HG02981 (cell line): ENCODE data around the gene NECTIN4.
A peak's percentile ranks its signal among the peaks of the same experiment; 100 is the strongest.

Source experiments
- ATAC-seq: cut with Tn5 transposase; IDR thresholded peaks from one replicate; pipeline ENCODE4 v1.9.1; 2021; ENCODE audit warnings: mild to moderate bottlenecking, moderate library complexity; ENCODE audit not compliant: unreplicated experiment

The NECTIN4 gene

GRCh38 chr1:161083748-161084596 lies 5.4 kb downstream of the NECTIN4 start:
- no peak for ATAC-seq

GRCh38 chr1:161082996-161083747 lies 6.2 kb downstream of the NECTIN4 start:
- no peak for ATAC-seq

GRCh38 chr1:161082483-161082882 lies 6.9 kb downstream of the NECTIN4 start:
- ATAC-seq, result no peak

- ATAC-seq, result no peak
These were observed 7.8 kb downstream of the NECTIN4 start for GRCh38 chr1:161081519-161081918.

GRCh38 chr1:161080441-161081405 lies 8.6 kb downstream of the NECTIN4 start:
- no peak for ATAC-seq

- ATAC-seq, result no peak
These were observed 9.8 kb downstream of the NECTIN4 start for GRCh38 chr1:161079436-161080110.

- ATAC-seq, result no peak
These were observed 11.9 kb downstream of the NECTIN4 start for GRCh38 chr1:161077426-161077825.

- ATAC-seq, result no peak
These were observed 12.9 kb downstream of the NECTIN4 start for GRCh38 chr1:161076410-161076809.

GRCh38 chr1:161074676-161075368 lies 14.5 kb downstream of the NECTIN4 start:
- no peak for ATAC-seq

GRCh38 chr1:161073474-161074121 lies 15.8 kb downstream of the NECTIN4 start:
- ATAC-seq, result no peak

GRCh38 chr1:161072751-161073449 lies 16.5 kb downstream of the NECTIN4 start:
- no peak for ATAC-seq

- ATAC-seq, result no peak
These were observed 17.4 kb downstream of the NECTIN4 start for GRCh38 chr1:161071886-161072371.

GRCh38 chr1:161070761-161071160 lies 18.6 kb downstream of the NECTIN4 start:
- no peak for ATAC-seq

GRCh38 chr1:161069731-161070270 lies 19.6 kb downstream of the NECTIN4 start, which contains the start of gene ARHGAP30:
Gene ARHGAP30 (minus strand): TSS chr1:161069891. CDS start chr1:161069624, 267 bp downstream.
- peak; percentile 84 for ATAC-seq

GRCh38 chr1:161069241-161069640 lies 20.1 kb downstream of the NECTIN4 start:
- ATAC-seq, result no peak

- peak; percentile 45 for ATAC-seq
These were observed 20.8 kb downstream of the NECTIN4 start for GRCh38 chr1:161068306-161069234.

- ATAC-seq, result no peak
These were observed 22.7 kb downstream of the NECTIN4 start for GRCh38 chr1:161066694-161067093.
